CD14-positive monocyte (primary cell): ENCODE measurements around the gene MYO1E. TPM values are rescaled to one million over a fixed set of nuclear protein-coding genes. Genes with fewer than 3 reads are reported as not detected.

Experiments
- DNase-seq, 3 donors: peaks; one replicate each; pipeline ENCODE4 v3.0.0-alpha.2; 2011 to 2022
- H2AFZ ChIP-seq: 2 replicates; pipeline ENCODE4 v1.6.0; 2012; ENCODE audit warnings: mild to moderate bottlenecking, low read depth, low read length, inconsistent platforms; ENCODE audit not compliant: insufficient read depth, poor library complexity, severe bottlenecking
- H3K27ac ChIP-seq, 2 donors: 1 replicate in 1 of 2; 2 replicates in 1 of 2; pipeline ENCODE4 v1.5.1; 2012 to 2013; ENCODE audit warnings: low read length in 2 of 2, control low read depth in 1 of 2, inconsistent platforms in 1 of 2, low read depth in 1 of 2, mild to moderate bottlenecking in 1 of 2
- H3K27me3 ChIP-seq, 2 donors: one replicate each; pipeline versions ENCODE4 v1.6.0 to v1.6.1; 2011 to 2013; ENCODE audit warnings: low read length in 2 of 2; ENCODE audit not compliant: control insufficient read depth in 2 of 2, insufficient read depth in 2 of 2
- H3K36me3 ChIP-seq, 2 donors: replicated peaks in 1 of 2; 1 replicate in 1 of 2; 2 replicates in 1 of 2; pipeline versions ENCODE4 v1.5.1 to v1.6.1; 2012 to 2013; ENCODE audit warnings: low read length in 2 of 2, control low read depth in 1 of 2, inconsistent platforms in 1 of 2, mild to moderate bottlenecking in 1 of 2; ENCODE audit not compliant: insufficient read depth in 2 of 2, control insufficient read depth in 1 of 2
- H3K4me1 ChIP-seq, 2 donors: 1 replicate in 1 of 2; 2 replicates in 1 of 2; pipeline versions ENCODE4 v1.5.1 to v1.6.1; 2012 to 2013; ENCODE audit warnings: low read length in 2 of 2, control low read depth in 1 of 2, inconsistent platforms in 1 of 2, mild to moderate bottlenecking in 1 of 2, moderate library complexity in 1 of 2; ENCODE audit not compliant: insufficient read depth in 2 of 2, control insufficient read depth in 1 of 2
- H3K4me2 ChIP-seq: replicated peaks from 2 replicates; pipeline ENCODE3; 2012; ENCODE audit warnings: low read length, moderate library complexity, mild to moderate bottlenecking; ENCODE audit not compliant: poor library complexity, severe bottlenecking; ENCODE audit errors: extremely low read depth
- H3K4me3 ChIP-seq, 3 experiments: fragments of 200-600 bp in 1 of 3; sonication (generic) in 1 of 3; replicated peaks in 1 of 3; 1 replicate in 2 of 3; 2 replicates in 1 of 3; pipeline ENCODE4 v1.5.1; 2011 to 2013; ENCODE audit warnings: low read length in 3 of 3, mild to moderate bottlenecking in 3 of 3, control low read depth in 2 of 3, low read depth in 2 of 3, inconsistent platforms in 1 of 3, moderate library complexity in 1 of 3
- H3K79me2 ChIP-seq: 2 replicates; pipeline ENCODE4 v1.6.0; 2012; ENCODE audit warnings: mild to moderate bottlenecking, control low read depth, inconsistent platforms, low read length, moderate library complexity; ENCODE audit not compliant: insufficient read depth
- H3K9ac ChIP-seq: 2 replicates; pipeline ENCODE4 v1.6.0; 2017; ENCODE audit warnings: low read length, mild to moderate bottlenecking; ENCODE audit not compliant: insufficient read depth, poor library complexity, severe bottlenecking
- H3K9me3 ChIP-seq, 2 donors: replicated peaks in 1 of 2; 1 replicate in 1 of 2; 2 replicates in 1 of 2; pipeline versions ENCODE4 v1.5.1 to v1.6.1; 2012 to 2013; ENCODE audit warnings: low read length in 2 of 2, control low read depth in 1 of 2; ENCODE audit not compliant: control insufficient read depth in 1 of 2, insufficient read depth in 1 of 2
- H4K20me1 ChIP-seq: 2 replicates; pipeline ENCODE4 v1.6.0; 2012; ENCODE audit warnings: mild to moderate bottlenecking, low read length, control low read depth, moderate library complexity; ENCODE audit not compliant: insufficient read depth
- H3K27ac Mint-ChIP-seq, 7 donors: one replicate each; pipeline ENCODE4 v1.8.0; 2020; ENCODE audit warnings: mild to moderate bottlenecking in 7 of 7, mixed read lengths in 7 of 7, moderate library complexity in 6 of 7, inconsistent platforms in 2 of 7
- H3K27me3 Mint-ChIP-seq, 3 donors: one replicate each; pipeline ENCODE4 v1.8.0; 2021 to 2022; ENCODE audit warnings: low read depth in 3 of 3, mild to moderate bottlenecking in 3 of 3, mixed read lengths in 3 of 3, moderate library complexity in 3 of 3, inconsistent platforms in 1 of 3
- H3K36me3 Mint-ChIP-seq, 2 donors: one replicate each; pipeline ENCODE4 v1.8.0; 2020; ENCODE audit warnings: mixed read lengths in 2 of 2, inconsistent platforms in 1 of 2, mild to moderate bottlenecking in 1 of 2
- H3K4me1 Mint-ChIP-seq: one replicate; pipeline ENCODE4 v1.8.0; 2020; ENCODE audit warnings: mild to moderate bottlenecking, mixed read lengths
- H3K4me3 Mint-ChIP-seq, 2 donors: one replicate each; pipeline ENCODE4 v1.8.0; 2020; ENCODE audit warnings: mild to moderate bottlenecking in 2 of 2, mixed read lengths in 2 of 2, moderate library complexity in 1 of 2
- H3K9me3 Mint-ChIP-seq, 7 donors: one replicate each; pipeline ENCODE4 v1.8.0; 2020 to 2022; ENCODE audit warnings: mixed read lengths in 7 of 7, mild to moderate bottlenecking in 6 of 7, moderate library complexity in 6 of 7, inconsistent platforms in 2 of 7
- WGBS: methylation state at CpG from one replicate; pipeline ENCODE4 v1.1.5; 2013; ENCODE audit warnings: missing lambda C conversion rate; ENCODE audit not compliant: insufficient coverage; 5-methylcytosine and 5-hydroxymethylcytosine counted together
- intact Hi-C, 2 donors: fragments of 100-400 bp; cut with micrococcal nuclease; formaldehyde crosslinking; loops; one replicate each; pipeline versions ENCODE4 v1.15.0 to v1.15.1; 2023
- polyA plus RNA-seq, 3 donors: library from polyadenylated mRNA; depleted of rRNA in 1 of 3; unstranded in 2 of 3; stranded (reverse) in 1 of 3; fragments of 300-500 nt in 2 of 3; fragments of >200 nt in 1 of 3; fragmentation: Illumina TruSeq in 2 of 3; gene quantifications; 1 replicate in 2 of 3; 2 replicates in 1 of 3; pipeline ENCODE4 v1.2.3, GENCODE V29; 2012 to 2021
- TF ChIP-seq, protein P1 (sequence below): fragments of 200-600 bp; IDR thresholded peaks from one replicate; pipeline ENCODE4 v1.8.0; 2022; ENCODE audit warnings: antibody characterized with exemption, mild to moderate bottlenecking

MYO1E gene
- polyA plus RNA-seq, 3 donors, result 5.5 to 16.2 (median 6.2) TPM

DNA sequence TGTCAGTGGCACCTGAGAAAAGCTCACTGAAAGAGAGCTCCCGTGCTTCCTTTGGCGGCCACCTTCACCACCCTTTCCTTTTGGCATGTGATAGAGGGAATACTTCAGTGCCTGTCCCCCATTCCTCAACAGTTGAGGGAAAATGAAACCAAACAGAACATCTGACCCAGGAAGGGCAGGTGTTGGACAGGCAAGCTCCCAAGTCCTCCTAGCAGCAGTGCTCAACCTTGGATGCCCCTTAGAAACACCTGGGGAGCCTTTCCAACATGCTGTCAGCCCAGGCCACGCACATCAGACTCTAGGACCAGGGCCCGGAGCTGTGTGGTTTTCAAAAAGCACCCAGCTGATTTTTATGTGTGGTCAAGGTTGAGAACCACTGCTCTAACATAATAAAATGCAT, 143.7 kb downstream of the MYO1E start:
- Histone ChIP-seq H3K79me2 (no peaks in the 10 kb centered on the region), H3K9me3 (no peaks in the 10 kb centered on the region), H4K20me1 (no peaks in the 10 kb centered on the region), H3K4me3 (no peak overlapping the region), H3K36me3 (peaks cover 8 to 26% of the 10 kb centered on the region in 2 donors), H3K27ac (no peak overlapping the region), H3K9ac (no peak overlapping the region), H3K4me1 (no peaks in the 10 kb centered on the region), H3K27me3 (no peaks in the 10 kb centered on the region), H3K4me2 (no peak overlapping the region), H2AFZ (no peak overlapping the region)
- Mint-ChIP-seq H3K27ac (no peak overlapping the region), H3K4me3 (no peak overlapping the region), H3K27me3 (no peaks in the 10 kb centered on the region), H3K4me1 (no peaks in the 10 kb centered on the region), H3K9me3 (no peaks in the 10 kb centered on the region), H3K36me3 (peaks cover 26 to 46% of the 10 kb centered on the region in 2 donors)
- TF ChIP-seq, protein P1, sequence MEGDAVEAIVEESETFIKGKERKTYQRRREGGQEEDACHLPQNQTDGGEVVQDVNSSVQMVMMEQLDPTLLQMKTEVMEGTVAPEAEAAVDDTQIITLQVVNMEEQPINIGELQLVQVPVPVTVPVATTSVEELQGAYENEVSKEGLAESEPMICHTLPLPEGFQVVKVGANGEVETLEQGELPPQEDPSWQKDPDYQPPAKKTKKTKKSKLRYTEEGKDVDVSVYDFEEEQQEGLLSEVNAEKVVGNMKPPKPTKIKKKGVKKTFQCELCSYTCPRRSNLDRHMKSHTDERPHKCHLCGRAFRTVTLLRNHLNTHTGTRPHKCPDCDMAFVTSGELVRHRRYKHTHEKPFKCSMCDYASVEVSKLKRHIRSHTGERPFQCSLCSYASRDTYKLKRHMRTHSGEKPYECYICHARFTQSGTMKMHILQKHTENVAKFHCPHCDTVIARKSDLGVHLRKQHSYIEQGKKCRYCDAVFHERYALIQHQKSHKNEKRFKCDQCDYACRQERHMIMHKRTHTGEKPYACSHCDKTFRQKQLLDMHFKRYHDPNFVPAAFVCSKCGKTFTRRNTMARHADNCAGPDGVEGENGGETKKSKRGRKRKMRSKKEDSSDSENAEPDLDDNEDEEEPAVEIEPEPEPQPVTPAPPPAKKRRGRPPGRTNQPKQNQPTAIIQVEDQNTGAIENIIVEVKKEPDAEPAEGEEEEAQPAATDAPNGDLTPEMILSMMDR, result no peak
- no CpG with 5 or more reads among the region's 4 CpGs for WGBS
- intact Hi-C loops, result no loop called here
- no peak for DNase-seq

DNA sequence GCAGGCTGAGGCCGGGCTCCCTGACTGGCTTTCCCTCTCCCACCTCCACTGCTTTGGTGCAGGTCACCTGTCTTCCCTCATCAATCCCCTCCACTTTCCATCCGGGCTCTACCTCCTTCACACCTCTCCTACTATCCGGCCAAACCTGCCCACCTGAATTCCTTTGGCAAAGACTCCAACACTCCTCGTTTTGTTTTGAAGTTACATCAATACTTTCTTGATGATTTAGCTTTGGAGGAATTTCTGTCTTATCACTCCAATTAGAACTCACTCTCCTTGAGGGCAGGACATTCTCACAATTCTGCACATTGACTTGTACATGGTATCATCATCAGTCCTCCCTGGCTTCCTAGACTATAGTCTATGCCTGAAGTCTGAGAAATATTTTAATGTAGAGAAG, 145.7 kb downstream of the MYO1E start:
- H2AFZ ChIP-seq, result no peak overlapping the region
- H3K79me2 ChIP-seq, result no peaks in the 10 kb centered on the region
- no peak overlapping the region for H3K4me3 ChIP-seq
- H3K27ac ChIP-seq, result no peak overlapping the region
- intact Hi-C loops, result no loop called here
- no peaks in the 10 kb centered on the region for H3K27me3 ChIP-seq
- H3K4me1 Mint-ChIP-seq, result no peaks in the 10 kb centered on the region
- H3K36me3 Mint-ChIP-seq, result peaks cover 43 to 51% of the 10 kb centered on the region in 2 donors
- TF ChIP-seq, protein P1, result no peak
- H3K27ac Mint-ChIP-seq, result no peak overlapping the region
- H3K9me3 ChIP-seq, result no peaks in the 10 kb centered on the region
- H3K36me3 ChIP-seq, result peaks cover 15 to 44% of the 10 kb centered on the region in 2 donors
- no peak for DNase-seq
- WGBS, result 100% methylated on average over 1 of the region's 4 CpGs
- H3K27me3 Mint-ChIP-seq, result no peaks in the 10 kb centered on the region
- no peaks in the 10 kb centered on the region for H3K4me1 ChIP-seq
- H3K4me2 ChIP-seq, result no peak overlapping the region
- H3K9ac ChIP-seq, result no peak overlapping the region
- no peaks in the 10 kb centered on the region for H3K9me3 Mint-ChIP-seq
- H4K20me1 ChIP-seq, result no peaks in the 10 kb centered on the region
- no peak overlapping the region for H3K4me3 Mint-ChIP-seq
